ENCODE data around the gene FAM222A. TPM values are rescaled to one million over a fixed set of nuclear protein-coding genes. Genes with fewer than 3 reads are reported as not detected.

The FAM222A gene
- total RNA-seq, 2 donors from 2014 or later: 21.6 to 24.4 TPM

DNA sequence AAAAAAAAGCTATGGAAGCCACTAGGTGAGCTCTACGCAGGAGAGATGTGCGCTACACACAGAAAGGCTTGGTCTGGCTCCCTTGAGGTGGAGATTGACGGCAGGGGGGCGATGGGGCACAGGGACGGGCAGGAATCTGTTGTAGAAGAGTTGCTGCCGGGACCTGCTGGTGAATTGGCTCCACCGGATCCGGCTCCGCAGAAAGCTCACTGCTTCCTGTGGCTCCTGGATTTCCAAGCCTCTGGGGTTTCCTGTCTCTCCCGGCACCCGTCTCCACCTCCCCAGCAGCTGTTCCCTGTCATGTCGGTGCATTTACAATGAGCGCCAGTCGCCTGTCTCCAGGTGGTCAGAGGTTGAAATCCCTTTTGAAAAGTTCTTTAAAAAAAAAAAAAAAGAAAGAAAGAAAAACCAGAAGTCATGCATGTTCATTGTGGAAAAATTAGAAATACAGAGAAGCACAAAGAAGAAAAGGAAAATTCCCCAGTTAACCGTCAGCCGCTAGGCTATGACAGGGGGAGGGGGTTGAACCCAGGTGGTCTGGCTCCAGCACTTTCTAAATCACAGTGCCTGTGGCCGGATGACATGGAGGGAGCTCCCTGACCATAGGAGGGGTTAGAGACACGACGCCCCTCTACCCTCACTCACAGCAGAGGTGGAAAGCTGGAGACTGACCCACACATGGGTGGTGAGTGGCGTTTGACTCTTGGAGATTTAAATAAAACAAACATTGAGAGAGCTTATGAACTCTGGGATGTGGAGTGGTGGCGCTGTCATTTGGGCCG is 20.8 kb downstream of the FAM222A start:
- peak overlapping the region; percentile 84 for H3K27ac Mint-ChIP-seq

DNA sequence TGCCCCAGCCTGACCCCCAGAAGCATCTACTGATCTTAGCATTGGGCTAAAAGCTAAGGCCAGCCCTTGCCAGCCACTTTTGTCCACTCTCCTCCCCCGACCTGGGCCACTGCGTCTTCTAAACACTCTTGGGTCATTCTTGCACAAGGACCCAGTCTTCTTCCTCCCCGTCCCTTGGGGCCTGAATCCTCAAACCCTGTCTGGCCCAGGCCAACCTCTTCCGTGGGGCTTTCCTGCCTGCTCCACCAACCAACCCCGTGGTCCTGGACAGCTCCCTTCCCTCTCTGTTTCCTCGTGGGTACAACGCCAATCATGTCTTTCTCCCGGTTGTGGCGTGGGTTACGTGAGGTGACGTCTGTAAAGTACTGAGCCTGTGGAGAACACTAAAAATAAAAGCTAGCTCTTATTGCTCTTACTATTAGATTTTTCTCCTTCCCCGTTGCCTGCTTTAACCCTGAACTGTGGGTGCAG is 21.5 kb downstream of the FAM222A start:
- no peak overlapping the region for H3K9ac ChIP-seq (ENCODE audit: extremely low read depth, low read length, poor library complexity, severe bottlenecking)
- H3K9me3 ChIP-seq (ENCODE audit: control insufficient read depth, low read length): no peaks in the 10 kb centered on the region
- Mint-ChIP-seq H3K4me1 (peaks cover 62% of the 10 kb centered on the region), H3K27ac (peak overlapping the region; percentile 84), H3K4me3 (peak overlapping the region; percentile 42), H3K36me3 (ENCODE audit: low read depth) (peaks cover 6% of the 10 kb centered on the region), H3K9me3 (no peaks in the 10 kb centered on the region), H3K27me3 (ENCODE audit: insufficient read depth) (no peaks in the 10 kb centered on the region)
- peaks cover 17% of the 10 kb centered on the region for H3K36me3 ChIP-seq (ENCODE audit: control insufficient read depth, insufficient read depth, low read length)
- H3K4me1 ChIP-seq (ENCODE audit: control insufficient read depth, insufficient read depth, low read length): peaks cover 46% of the 10 kb centered on the region
- no peak overlapping the region for H3K27ac ChIP-seq (ENCODE audit: low read depth, low read length)
- DNase-seq: no peak
- TF ChIP-seq, protein P1, sequence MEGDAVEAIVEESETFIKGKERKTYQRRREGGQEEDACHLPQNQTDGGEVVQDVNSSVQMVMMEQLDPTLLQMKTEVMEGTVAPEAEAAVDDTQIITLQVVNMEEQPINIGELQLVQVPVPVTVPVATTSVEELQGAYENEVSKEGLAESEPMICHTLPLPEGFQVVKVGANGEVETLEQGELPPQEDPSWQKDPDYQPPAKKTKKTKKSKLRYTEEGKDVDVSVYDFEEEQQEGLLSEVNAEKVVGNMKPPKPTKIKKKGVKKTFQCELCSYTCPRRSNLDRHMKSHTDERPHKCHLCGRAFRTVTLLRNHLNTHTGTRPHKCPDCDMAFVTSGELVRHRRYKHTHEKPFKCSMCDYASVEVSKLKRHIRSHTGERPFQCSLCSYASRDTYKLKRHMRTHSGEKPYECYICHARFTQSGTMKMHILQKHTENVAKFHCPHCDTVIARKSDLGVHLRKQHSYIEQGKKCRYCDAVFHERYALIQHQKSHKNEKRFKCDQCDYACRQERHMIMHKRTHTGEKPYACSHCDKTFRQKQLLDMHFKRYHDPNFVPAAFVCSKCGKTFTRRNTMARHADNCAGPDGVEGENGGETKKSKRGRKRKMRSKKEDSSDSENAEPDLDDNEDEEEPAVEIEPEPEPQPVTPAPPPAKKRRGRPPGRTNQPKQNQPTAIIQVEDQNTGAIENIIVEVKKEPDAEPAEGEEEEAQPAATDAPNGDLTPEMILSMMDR (conservative IDR thresholded peaks at IDR 0.05): no peak
- no peaks in the 10 kb centered on the region for H3K27me3 ChIP-seq (ENCODE audit: control insufficient read depth, insufficient read depth, low read length, poor library complexity, severe bottlenecking)
- no peak overlapping the region for H3K4me3 ChIP-seq (ENCODE audit: low read length)
- WGBS, 2 experiments (ENCODE audit: insufficient coverage in 1 of 2, insufficient read length in 1 of 2): 83% methylated on average over 10 to 11 of the region's 12 CpGs

More for the DNA sequence above, 20.8 kb downstream of the FAM222A start:
- Histone ChIP-seq H3K9ac (ENCODE audit: extremely low read depth, low read length, poor library complexity, severe bottlenecking) (no peak overlapping the region), H3K4me1 (ENCODE audit: control insufficient read depth, insufficient read depth, low read length) (peaks cover 43% of the 10 kb centered on the region), H3K4me3 (ENCODE audit: low read length) (peak overlapping the region; percentile 45), H3K36me3 (ENCODE audit: control insufficient read depth, insufficient read depth, low read length) (peaks cover 17% of the 10 kb centered on the region), H3K9me3 (ENCODE audit: control insufficient read depth, low read length) (no peaks in the 10 kb centered on the region), H3K27me3 (ENCODE audit: control insufficient read depth, insufficient read depth, low read length, poor library complexity, severe bottlenecking) (no peaks in the 10 kb centered on the region), H3K27ac (ENCODE audit: low read depth, low read length) (peak overlapping the region; percentile 36)
- Mint-ChIP-seq H3K27me3 (ENCODE audit: insufficient read depth) (no peaks in the 10 kb centered on the region), H3K9me3 (no peaks in the 10 kb centered on the region), H3K4me3 (peak overlapping the region; percentile 42), H3K36me3 (ENCODE audit: low read depth) (peaks cover 6% of the 10 kb centered on the region), H3K4me1 (peaks cover 56% of the 10 kb centered on the region)
- WGBS, 2 experiments (ENCODE audit: insufficient coverage in 1 of 2, insufficient read length in 1 of 2): 24 to 33% methylated on average over 12 to 22 of the region's 22 CpGs
- TF ChIP-seq, protein P1 (conservative IDR thresholded peaks at IDR 0.05): no peak
- peak; percentile 97 for DNase-seq

DNA sequence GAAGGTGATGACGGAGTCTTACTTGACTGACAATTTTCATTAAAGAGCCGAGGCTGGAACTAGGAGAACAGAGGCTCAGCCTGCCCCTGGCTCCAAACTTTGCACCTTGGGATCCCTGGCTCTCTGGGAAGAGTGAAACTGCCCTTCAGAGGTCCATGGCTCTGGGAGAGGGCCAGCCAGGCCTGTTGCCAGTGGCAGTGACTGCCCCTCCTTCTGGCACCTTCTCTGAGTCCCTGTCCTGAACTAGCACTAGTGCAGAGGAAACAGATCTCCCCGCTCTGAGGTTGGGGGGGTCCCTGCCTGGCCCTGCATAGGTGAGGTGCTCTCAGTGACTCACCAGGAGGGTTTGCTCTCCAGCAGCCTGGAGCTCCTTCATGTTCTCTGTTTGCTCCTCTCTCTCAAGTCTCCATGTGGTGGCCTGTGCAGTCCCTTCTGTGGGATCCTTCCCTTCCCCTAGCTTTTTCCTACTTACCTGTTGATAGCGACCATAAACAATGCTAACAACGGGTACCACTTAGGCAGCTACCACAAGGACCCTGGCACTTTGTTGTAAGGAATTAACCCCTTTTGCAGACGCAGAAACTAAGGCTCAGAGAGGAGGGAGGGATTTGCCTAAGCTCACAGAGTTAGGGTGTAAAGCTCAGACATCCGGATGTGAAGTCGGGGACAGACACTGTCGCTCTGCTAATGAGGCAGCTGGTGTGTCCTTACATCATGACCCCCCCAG is 22.4 kb downstream of the FAM222A start:
- Mint-ChIP-seq H3K27me3 (ENCODE audit: insufficient read depth) (no peaks in the 10 kb centered on the region), H3K4me3 (peak overlapping the region; percentile 43)

More for the DNA sequence above, 22.4 kb downstream of the FAM222A start:
- peak overlapping the region; percentile 1 for H3K9ac ChIP-seq (ENCODE audit: extremely low read depth, low read length, poor library complexity, severe bottlenecking)
- TF ChIP-seq, protein P1 (conservative IDR thresholded peaks at IDR 0.05): no peak
- peaks cover 51% of the 10 kb centered on the region for H3K4me1 ChIP-seq (ENCODE audit: control insufficient read depth, insufficient read depth, low read length)
- H3K4me3 ChIP-seq (ENCODE audit: low read length): no peak overlapping the region
- Mint-ChIP-seq H3K27ac (peak overlapping the region; percentile 96), H3K4me1 (peaks cover 68% of the 10 kb centered on the region), H3K9me3 (no peaks in the 10 kb centered on the region), H3K36me3 (ENCODE audit: low read depth) (peaks cover 6% of the 10 kb centered on the region)
- peak; percentile 52 for DNase-seq
- no peaks in the 10 kb centered on the region for H3K9me3 ChIP-seq (ENCODE audit: control insufficient read depth, low read length)
- peaks cover 10% of the 10 kb centered on the region for H3K36me3 ChIP-seq (ENCODE audit: control insufficient read depth, insufficient read depth, low read length)
- 71 to 74% methylated on average over 4 to 9 of the region's 9 CpGs for WGBS, 2 experiments (ENCODE audit: insufficient coverage in 1 of 2, insufficient read length in 1 of 2)
- no peak overlapping the region for H3K27ac ChIP-seq (ENCODE audit: low read depth, low read length)
- H3K27me3 ChIP-seq (ENCODE audit: control insufficient read depth, insufficient read depth, low read length, poor library complexity, severe bottlenecking): no peaks in the 10 kb centered on the region
